ENCODE data around the gene CPSF3.

CPSF3 gene

GRCh38 chr2:9423100-9423921 is at the start of gene CPSF3, which contains the start of gene ITGB1BP1:
Gene CPSF3 (plus strand): TSS chr2:9423654. CDS start chr2:9423774, 120 bp downstream.
Gene ITGB1BP1 (minus strand): TSS chr2:9423528. CDS start chr2:9418697, 4,831 bp downstream.
- peak; percentile 98 for DNase-seq (ENCODE audit: low read depth, low spot score)

- peak; percentile 30 for DNase-seq (ENCODE audit: low read depth, low spot score)
Observed at GRCh38 chr2:9374071-9374730, 49.3 kb upstream of the CPSF3 start.

GRCh38 chr2:9375857-9376428 is 47.5 kb upstream of the CPSF3 start:
- DNase-seq (ENCODE audit: low read depth, low spot score): no peak

- DNase-seq (ENCODE audit: low read depth, low spot score): no peak
Observed at GRCh38 chr2:9377461-9378097, 45.9 kb upstream of the CPSF3 start.

- peak; percentile 48 for DNase-seq (ENCODE audit: low read depth, low spot score)
Observed at GRCh38 chr2:9378433-9379390, 44.7 kb upstream of the CPSF3 start.

GRCh38 chr2:9379391-9379755 is 44.1 kb upstream of the CPSF3 start:
- DNase-seq (ENCODE audit: low read depth, low spot score): no peak

GRCh38 chr2:9380702-9381628 is 42.5 kb upstream of the CPSF3 start:
- peak; percentile 79 for DNase-seq (ENCODE audit: low read depth, low spot score)

GRCh38 chr2:9382604-9383235 is 40.7 kb upstream of the CPSF3 start:
- DNase-seq (ENCODE audit: low read depth, low spot score): peak; percentile 58

GRCh38 chr2:9384521-9384920 is 38.9 kb upstream of the CPSF3 start:
- no peak for DNase-seq (ENCODE audit: low read depth, low spot score)

- DNase-seq (ENCODE audit: low read depth, low spot score): no peak
Observed at GRCh38 chr2:9385841-9386240, 37.6 kb upstream of the CPSF3 start.

GRCh38 chr2:9388199-9388681 is 35.2 kb upstream of the CPSF3 start:
- no peak for DNase-seq (ENCODE audit: low read depth, low spot score)

- DNase-seq (ENCODE audit: low read depth, low spot score): no peak
Observed at GRCh38 chr2:9388950-9389911, 34.2 kb upstream of the CPSF3 start.

GRCh38 chr2:9390151-9390850 is 33.2 kb upstream of the CPSF3 start:
- no peak for DNase-seq (ENCODE audit: low read depth, low spot score)

GRCh38 chr2:9390991-9391390 is 32.5 kb upstream of the CPSF3 start:
- no peak for DNase-seq (ENCODE audit: low read depth, low spot score)

GRCh38 chr2:9391961-9392720 is 31.3 kb upstream of the CPSF3 start:
- DNase-seq (ENCODE audit: low read depth, low spot score): no peak

GRCh38 chr2:9392898-9393765 is 30.3 kb upstream of the CPSF3 start:
- peak; percentile 66 for DNase-seq (ENCODE audit: low read depth, low spot score)
